Inflammatory macrophage treated with lipopolysaccharide for 1 hour (primary cell): Measurements from ENCODE around the gene PTPRN2.
"Not testable (repeated sequence)": the region's sequence is repeated elsewhere in the genome, so short reads cannot be mapped to it uniquely, and the experiment has no call there.

ENCODE experiments used
- DNase-seq, 2 donors: peaks; one replicate each; pipeline ENCODE4 v3.0.0-alpha.2; 2020 to 2022

The PTPRN2 gene

GRCh38 chr7:158331826-158332450, 255.7 kb downstream of the PTPRN2 start:
- not testable (repeated sequence) for DNase-seq

GRCh38 chr7:158329686-158330085, 257.9 kb downstream of the PTPRN2 start:
- no peak for DNase-seq

GRCh38 chr7:158329014-158329610, 258.5 kb downstream of the PTPRN2 start:
- no peak for DNase-seq

GRCh38 chr7:158328376-158329013, 259.1 kb downstream of the PTPRN2 start:
- DNase-seq = no peak

GRCh38 chr7:158327571-158328180, 259.9 kb downstream of the PTPRN2 start:
- DNase-seq = no peak

GRCh38 chr7:158327012-158327411, 260.6 kb downstream of the PTPRN2 start:
- no peak for DNase-seq

GRCh38 chr7:158325530-158326381, 261.9 kb downstream of the PTPRN2 start:
- DNase-seq = no peak

- DNase-seq = no peak
Measured at GRCh38 chr7:158324397-158325360, 262.9 kb downstream of the PTPRN2 start.

- DNase-seq = no peak
Measured at GRCh38 chr7:158323741-158324396, 263.8 kb downstream of the PTPRN2 start.

GRCh38 chr7:158322616-158323530, 264.8 kb downstream of the PTPRN2 start:
- DNase-seq = no peak

- DNase-seq = no peak
Measured at GRCh38 chr7:158321936-158322615, 265.5 kb downstream of the PTPRN2 start.

- no peak for DNase-seq
Measured at GRCh38 chr7:158321056-158321700, 266.4 kb downstream of the PTPRN2 start.

- no peak for DNase-seq
Measured at GRCh38 chr7:158320328-158320727, 267.3 kb downstream of the PTPRN2 start.

GRCh38 chr7:158318511-158318913, 269.1 kb downstream of the PTPRN2 start:
- DNase-seq = no peak

- no peak for DNase-seq
Measured at GRCh38 chr7:158317238-158318205, 270.1 kb downstream of the PTPRN2 start.

- no peak for DNase-seq
Measured at GRCh38 chr7:158316466-158317031, 271.1 kb downstream of the PTPRN2 start.

- DNase-seq = no peak
Measured at GRCh38 chr7:158315881-158316280, 271.7 kb downstream of the PTPRN2 start.
